Retinal pigment epithelial cell (primary cell): ENCODE results near the gene EPHA3.

Experiments
- DNase-seq: peaks from one replicate; pipeline ENCODE4 v3.0.0-alpha.2; 2010; ENCODE audit warnings: low read depth
- H3K4me3 ChIP-seq: 2 replicates; pipeline ENCODE4 v1.5.1; 2011; ENCODE audit warnings: mild to moderate bottlenecking, low read length, control low read depth, moderate library complexity
- CTCF ChIP-seq: conservative IDR thresholded peaks from 2 replicates; pipeline ENCODE4 v1.5.1; 2011; ENCODE audit warnings: low read depth, low read length, control low read depth, inconsistent platforms

Gene EPHA3

GRCh38 chr3:89182056-89182455, 74.6 kb downstream of the EPHA3 start:
- TF ChIP-seq CTCF: no peak
- DNase-seq: no peak
- H3K4me3 ChIP-seq: no peak overlapping the region

GRCh38 chr3:89184151-89184995, 77.0 kb downstream of the EPHA3 start:
- DNase-seq: no peak
- no peak for TF ChIP-seq CTCF
- no peak overlapping the region for H3K4me3 ChIP-seq

GRCh38 chr3:89186456-89186855, 79.0 kb downstream of the EPHA3 start:
- no peak overlapping the region for H3K4me3 ChIP-seq
- no peak for DNase-seq
- no peak for TF ChIP-seq CTCF

GRCh38 chr3:89198591-89198990, 91.2 kb downstream of the EPHA3 start:
- TF ChIP-seq CTCF: no peak
- H3K4me3 ChIP-seq: no peak overlapping the region
- DNase-seq: no peak

GRCh38 chr3:89212619-89213018, 105.2 kb downstream of the EPHA3 start:
- no peak for TF ChIP-seq CTCF
- no peak for DNase-seq
- no peak overlapping the region for H3K4me3 ChIP-seq

GRCh38 chr3:89216016-89216739, 108.8 kb downstream of the EPHA3 start:
- DNase-seq: no peak
- no peak for TF ChIP-seq CTCF

More at GRCh38 chr3:89216016-89216739, 108.8 kb downstream of the EPHA3 start:
- no peak overlapping the region for H3K4me3 ChIP-seq
